ENCODE measurements around the gene COX11. TPM values are rescaled to one million over a fixed set of nuclear protein-coding genes. Genes with fewer than 3 reads are reported as not detected.

Gene COX11
- total and polyA plus RNA-seq, 2 of the 13 experiments (the other 11 are each of a cell fraction or from before 2014, with no cell fraction given): 103 to 203 TPM

- TF ChIP-seq, protein P1, sequence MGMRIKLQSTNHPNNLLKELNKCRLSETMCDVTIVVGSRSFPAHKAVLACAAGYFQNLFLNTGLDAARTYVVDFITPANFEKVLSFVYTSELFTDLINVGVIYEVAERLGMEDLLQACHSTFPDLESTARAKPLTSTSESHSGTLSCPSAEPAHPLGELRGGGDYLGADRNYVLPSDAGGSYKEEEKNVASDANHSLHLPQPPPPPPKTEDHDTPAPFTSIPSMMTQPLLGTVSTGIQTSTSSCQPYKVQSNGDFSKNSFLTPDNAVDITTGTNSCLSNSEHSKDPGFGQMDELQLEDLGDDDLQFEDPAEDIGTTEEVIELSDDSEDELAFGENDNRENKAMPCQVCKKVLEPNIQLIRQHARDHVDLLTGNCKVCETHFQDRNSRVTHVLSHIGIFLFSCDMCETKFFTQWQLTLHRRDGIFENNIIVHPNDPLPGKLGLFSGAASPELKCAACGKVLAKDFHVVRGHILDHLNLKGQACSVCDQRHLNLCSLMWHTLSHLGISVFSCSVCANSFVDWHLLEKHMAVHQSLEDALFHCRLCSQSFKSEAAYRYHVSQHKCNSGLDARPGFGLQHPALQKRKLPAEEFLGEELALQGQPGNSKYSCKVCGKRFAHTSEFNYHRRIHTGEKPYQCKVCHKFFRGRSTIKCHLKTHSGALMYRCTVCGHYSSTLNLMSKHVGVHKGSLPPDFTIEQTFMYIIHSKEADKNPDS (CRISPR knock-in tag; IDR thresholded peaks at IDR 0.05): peak; percentile 76; the same call in 1 of the 2 replicates
- TF ChIP-seq BCL6 (CRISPR knock-in tag; IDR thresholded peaks at IDR 0.05) (peak; percentile 42; the same call in 1 of the 2 replicates), NFIC (IDR thresholded peaks at IDR 0.05; ENCODE audit: low read length) (0 out of 2 replicates have a peak, but pooled peaks have one; percentile 17), NR2C2 (CRISPR knock-in tag; IDR thresholded peaks at IDR 0.05; ENCODE audit: borderline replicate concordance) (0 out of 2 replicates have a peak, but pooled peaks have one; percentile 3), SAP130 (CRISPR knock-in tag; IDR thresholded peaks at IDR 0.05; ENCODE audit: low read depth) (peak; percentile 62), CBFB (CRISPR knock-in tag; IDR thresholded peaks at IDR 0.05) (no peak), ZNF772 (CRISPR knock-in tag; IDR thresholded peaks at IDR 0.05) (peak; percentile 31; the same call in 1 of the 2 replicates), THRA (CRISPR knock-in tag; IDR thresholded peaks at IDR 0.05; ENCODE audit: borderline replicate concordance) (0 out of 2 replicates have a peak, but pooled peaks have one; percentile 18), TFAP4 (IDR thresholded peaks at IDR 0.05; ENCODE audit: borderline replicate concordance, low read depth) (peak; percentile 27; the same call in 1 of the 2 replicates), SATB2 (CRISPR knock-in tag; IDR thresholded peaks at IDR 0.05) (no peak), ZNF746 (CRISPR knock-in tag; IDR thresholded peaks at IDR 0.05) (no peak)
- TF ChIP-seq, protein P2, sequence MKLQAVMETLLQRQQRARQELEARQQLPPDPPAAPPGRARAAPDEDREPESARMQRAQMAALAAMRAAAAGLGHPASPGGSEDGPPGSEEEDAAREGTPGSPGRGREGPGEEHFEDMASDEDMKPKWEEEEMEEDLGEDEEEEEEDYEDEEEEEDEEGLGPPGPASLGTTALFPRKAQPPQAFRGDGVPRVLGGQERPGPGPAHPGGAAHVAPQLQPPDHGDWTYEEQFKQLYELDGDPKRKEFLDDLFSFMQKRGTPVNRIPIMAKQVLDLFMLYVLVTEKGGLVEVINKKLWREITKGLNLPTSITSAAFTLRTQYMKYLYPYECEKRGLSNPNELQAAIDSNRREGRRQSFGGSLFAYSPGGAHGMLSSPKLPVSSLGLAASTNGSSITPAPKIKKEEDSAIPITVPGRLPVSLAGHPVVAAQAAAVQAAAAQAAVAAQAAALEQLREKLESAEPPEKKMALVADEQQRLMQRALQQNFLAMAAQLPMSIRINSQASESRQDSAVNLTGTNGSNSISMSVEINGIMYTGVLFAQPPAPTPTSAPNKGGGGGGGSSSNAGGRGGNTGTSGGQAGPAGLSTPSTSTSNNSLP (IDR thresholded peaks at IDR 0.05; ENCODE audit: low read depth, low read length): peak; percentile 28; the same call in 1 of the 2 replicates
Observed at GRCh38 chr17:54972406-54973138, 4.1 kb upstream of the COX11 start (continued).
